LNCaP clone FGC (cell line): ENCODE data around the gene SCNM1.

Experiments used
- DNase-seq: peaks from one replicate; pipeline ENCODE4 v3.0.0-alpha.2; 2011; ENCODE audit warnings: low read depth
- H3K4me3 ChIP-seq: 2 replicates; pipeline ENCODE4 v1.5.1; 2011; ENCODE audit warnings: mild to moderate bottlenecking, low read depth, low read length, control low read depth
- TF ChIP-seq, protein P1 (sequence below): IDR thresholded peaks from 2 replicates; pipeline ENCODE4 v1.5.1; 2012; ENCODE audit warnings: mild to moderate bottlenecking; ENCODE audit not compliant: control insufficient read depth, insufficient read depth; ENCODE audit errors: extremely low read depth

Gene SCNM1

DNA sequence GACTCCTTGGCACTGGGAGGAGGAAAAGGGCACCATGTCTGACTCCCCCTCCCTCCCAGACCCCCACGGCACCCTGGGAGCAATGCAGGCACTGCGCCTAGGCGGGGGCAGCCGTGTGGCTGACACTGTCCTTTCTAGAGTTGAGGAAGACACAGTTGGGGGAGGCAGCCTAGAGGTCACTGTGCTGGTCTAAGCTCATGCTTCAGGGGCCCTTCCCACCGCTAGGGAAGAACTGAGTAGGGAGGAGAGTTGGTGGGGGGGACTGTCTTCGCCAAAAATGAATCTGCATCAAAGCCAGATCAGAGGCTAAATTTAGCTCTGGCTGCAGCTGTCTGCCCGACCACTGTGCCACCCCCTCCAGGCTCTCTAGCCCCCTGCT lies 22.9 kb upstream of the SCNM1 start:
- H3K4me3 ChIP-seq: no peak overlapping the region
- TF ChIP-seq, protein P1, sequence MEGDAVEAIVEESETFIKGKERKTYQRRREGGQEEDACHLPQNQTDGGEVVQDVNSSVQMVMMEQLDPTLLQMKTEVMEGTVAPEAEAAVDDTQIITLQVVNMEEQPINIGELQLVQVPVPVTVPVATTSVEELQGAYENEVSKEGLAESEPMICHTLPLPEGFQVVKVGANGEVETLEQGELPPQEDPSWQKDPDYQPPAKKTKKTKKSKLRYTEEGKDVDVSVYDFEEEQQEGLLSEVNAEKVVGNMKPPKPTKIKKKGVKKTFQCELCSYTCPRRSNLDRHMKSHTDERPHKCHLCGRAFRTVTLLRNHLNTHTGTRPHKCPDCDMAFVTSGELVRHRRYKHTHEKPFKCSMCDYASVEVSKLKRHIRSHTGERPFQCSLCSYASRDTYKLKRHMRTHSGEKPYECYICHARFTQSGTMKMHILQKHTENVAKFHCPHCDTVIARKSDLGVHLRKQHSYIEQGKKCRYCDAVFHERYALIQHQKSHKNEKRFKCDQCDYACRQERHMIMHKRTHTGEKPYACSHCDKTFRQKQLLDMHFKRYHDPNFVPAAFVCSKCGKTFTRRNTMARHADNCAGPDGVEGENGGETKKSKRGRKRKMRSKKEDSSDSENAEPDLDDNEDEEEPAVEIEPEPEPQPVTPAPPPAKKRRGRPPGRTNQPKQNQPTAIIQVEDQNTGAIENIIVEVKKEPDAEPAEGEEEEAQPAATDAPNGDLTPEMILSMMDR: no peak
- no peak for DNase-seq

DNA sequence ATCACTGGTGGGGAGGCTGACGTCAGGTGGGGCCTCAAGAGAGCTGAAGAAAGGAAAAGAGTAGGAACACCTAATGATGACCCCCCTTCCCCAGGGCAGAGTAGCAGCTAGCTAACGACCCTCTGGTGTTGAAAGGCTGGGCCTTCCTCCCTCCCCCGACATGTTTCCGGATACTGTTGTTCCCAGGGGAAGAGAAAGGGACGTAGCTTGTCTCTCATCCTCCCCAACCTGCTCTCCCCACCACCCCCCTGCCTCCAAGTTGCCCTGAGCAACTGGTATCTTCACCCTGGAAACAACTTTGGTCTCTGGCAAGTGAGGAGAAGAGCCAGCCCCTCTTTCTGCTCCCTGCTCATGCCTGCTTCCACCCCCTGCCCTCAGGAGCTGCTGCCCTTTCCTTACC lies 22.0 kb upstream of the SCNM1 start:
- H3K4me3 ChIP-seq: no peak overlapping the region
- DNase-seq: no peak
- TF ChIP-seq, protein P1: no peak

- no peak for DNase-seq
- no peak overlapping the region for H3K4me3 ChIP-seq
- TF ChIP-seq, protein P1: no peak
Observed at GRCh38 chr1:151144474-151145303, 21.3 kb upstream of the SCNM1 start.

DNA sequence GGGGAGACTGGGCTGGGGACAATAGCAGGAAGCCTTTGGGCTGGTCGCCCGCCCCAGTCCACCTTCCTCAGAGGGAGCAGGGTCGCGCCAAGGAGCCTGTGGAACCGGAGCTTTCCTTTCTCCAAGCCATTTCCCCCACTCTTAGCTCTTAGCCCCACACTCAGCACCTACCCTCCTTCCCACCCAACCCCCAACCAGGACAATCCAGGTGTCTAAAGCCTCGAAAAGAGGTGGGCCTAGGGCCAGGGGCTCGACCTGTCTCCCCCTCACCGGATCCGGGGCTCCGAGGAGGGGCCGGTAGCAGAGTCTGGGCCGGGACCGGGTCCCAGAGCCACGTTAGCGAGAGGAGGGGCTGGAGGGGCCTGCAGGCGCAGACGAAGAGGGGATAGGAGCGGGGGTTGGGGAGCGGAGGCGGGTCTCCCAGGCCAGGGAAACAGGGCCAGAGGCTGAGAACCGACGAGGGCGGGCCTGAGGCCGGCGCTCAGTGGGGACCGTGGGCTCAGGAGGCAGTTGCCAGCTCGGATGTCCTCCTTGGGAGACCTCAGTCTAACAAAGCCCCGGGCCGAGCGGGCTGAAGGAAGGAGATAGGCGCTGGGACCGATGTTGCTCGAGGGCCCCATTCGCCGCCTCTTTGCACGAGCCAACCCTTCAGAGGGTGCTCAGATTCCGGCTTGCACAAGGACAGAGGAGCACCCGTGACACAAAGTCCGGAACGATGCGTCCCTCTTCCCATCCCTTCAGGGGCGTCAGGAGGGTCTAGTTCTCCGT lies 20.5 kb upstream of the SCNM1 start:
- TF ChIP-seq, protein P1: no peak
- peak overlapping the region; percentile 64 for H3K4me3 ChIP-seq
- DNase-seq: no peak

GRCh38 chr1:151146072-151146411 lies 19.9 kb upstream of the SCNM1 start:
- no peak for DNase-seq
- H3K4me3 ChIP-seq: peak overlapping the region; percentile 64
- TF ChIP-seq, protein P1: no peak

GRCh38 chr1:151146412-151147131 lies 19.4 kb upstream of the SCNM1 start, which contains the start of gene SEMA6C:
TSS of gene SEMA6C (minus strand) at chr1:151146631. CDS start at chr1:151142621, 4,010 bp downstream.
- DNase-seq: peak; percentile 59
- TF ChIP-seq, protein P1: no peak
- peak within 1 kb of the TSS; percentile 64 for H3K4me3 ChIP-seq
